HG03469 (cell line): ENCODE results near the gene RBM17.
"Not testable (repeated sequence)": the region's sequence is repeated elsewhere in the genome, so short reads cannot be mapped to it uniquely, and the experiment has no call there.

Experiments
- ATAC-seq: cut with Tn5 transposase; IDR thresholded peaks from one replicate; pipeline ENCODE4 v1.9.1; 2021; ENCODE audit warnings: mild to moderate bottlenecking, moderate library complexity, moderate number of reproducible peaks; ENCODE audit not compliant: unreplicated experiment

RBM17 gene

GRCh38 chr10:6055929-6056328, 32.9 kb upstream of the RBM17 start:
- ATAC-seq = no peak

DNA sequence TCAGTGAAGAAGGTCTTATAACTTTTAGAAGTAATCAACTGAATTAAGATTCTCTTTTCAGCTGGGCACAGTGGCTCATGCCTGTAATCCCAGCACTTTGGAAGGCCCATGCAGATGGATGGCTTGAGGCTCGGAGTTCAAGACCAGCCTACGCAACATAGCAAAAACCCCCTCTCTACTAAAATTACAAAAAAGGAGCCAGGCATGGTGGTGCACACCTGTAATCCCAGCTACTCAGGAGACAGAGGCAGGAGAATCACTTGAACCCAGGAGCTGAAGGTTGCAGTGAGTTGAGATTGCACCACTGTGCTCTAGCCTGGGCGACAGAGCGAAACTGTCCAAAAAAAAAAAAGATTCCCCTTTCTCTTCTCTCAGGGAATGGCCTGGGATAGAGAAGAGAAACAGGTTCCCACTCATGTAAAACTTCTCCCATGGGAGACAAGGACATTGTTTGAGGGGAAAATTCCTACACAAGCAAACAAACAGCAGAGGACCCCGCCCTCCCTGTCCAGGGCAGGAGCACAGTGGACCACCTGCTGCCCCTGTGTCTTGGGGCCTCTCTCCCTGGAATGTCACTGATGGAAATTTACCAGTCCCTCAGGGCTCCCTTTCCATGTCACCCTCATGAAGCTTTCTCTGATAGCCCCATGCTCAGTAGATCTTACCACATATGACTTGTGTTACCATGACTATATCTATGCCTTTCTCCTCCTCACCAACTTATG, 32.3 kb upstream of the RBM17 start:
- ATAC-seq = no peak

DNA sequence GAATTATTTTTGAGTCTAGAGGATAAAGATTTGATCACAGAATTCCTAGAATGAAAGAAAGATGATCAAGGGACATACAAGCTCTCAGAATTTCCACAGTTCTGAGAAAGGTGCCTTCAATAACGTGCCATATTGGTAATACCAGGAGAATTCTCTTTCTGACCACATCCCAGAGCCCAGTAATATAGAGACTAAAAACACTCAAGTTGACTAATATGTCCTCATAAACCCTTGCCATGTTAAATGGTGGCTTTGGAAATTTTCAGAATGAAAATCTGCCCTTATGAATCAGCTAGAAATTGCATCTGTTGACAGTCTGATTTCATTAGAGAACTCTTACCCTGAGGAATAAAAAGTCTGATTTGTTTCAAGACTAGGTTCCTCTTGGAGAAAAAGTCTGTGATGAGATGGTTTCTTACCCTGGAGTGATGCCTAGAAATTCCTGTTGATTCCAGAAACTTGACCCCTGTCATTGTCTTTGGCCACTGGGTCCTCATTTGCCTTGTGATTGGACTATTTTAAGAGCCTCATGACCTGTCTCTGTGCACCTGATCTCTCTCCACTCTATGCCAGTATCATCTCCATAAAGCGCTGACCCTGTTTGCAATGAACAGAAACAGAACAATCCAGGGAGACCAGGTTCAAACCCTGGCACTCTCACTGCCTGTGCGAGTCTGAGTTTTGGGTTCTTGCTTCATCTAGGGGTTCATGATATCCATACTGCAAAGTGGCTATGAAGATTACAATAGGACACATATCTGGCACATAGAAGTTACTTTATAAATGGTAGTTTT, 30.0 kb upstream of the RBM17 start:
- no peak for ATAC-seq

- ATAC-seq = no peak
Measured at GRCh38 chr10:6059506-6059905, 29.3 kb upstream of the RBM17 start.

DNA sequence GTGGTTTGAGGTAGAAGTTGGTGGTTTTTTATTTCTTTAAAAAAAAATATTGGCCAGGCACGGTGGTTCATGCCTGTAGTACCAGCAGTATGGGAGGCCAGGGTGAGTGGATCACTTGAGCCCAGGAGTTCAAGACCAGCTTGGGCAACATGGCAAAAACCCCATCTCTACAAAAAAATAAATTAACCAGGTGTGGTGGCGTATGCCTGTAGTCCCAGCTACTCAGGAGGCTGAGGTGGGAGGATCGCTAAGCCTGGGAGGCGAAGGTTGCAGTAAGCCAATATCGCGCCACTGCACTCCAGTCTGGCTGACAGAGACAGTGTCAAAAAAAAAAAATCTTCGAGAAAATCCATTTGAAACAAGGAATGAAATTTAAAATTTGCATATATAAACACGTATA, 27.8 kb upstream of the RBM17 start:
- no peak for ATAC-seq

- ATAC-seq = no peak
Measured at GRCh38 chr10:6062101-6062771, 26.6 kb upstream of the RBM17 start, which contains the start of gene IL2RA. TSS of gene IL2RA (minus strand) at chr10:6062367. CDS start at chr10:6062151, 216 bp downstream.

DNA sequence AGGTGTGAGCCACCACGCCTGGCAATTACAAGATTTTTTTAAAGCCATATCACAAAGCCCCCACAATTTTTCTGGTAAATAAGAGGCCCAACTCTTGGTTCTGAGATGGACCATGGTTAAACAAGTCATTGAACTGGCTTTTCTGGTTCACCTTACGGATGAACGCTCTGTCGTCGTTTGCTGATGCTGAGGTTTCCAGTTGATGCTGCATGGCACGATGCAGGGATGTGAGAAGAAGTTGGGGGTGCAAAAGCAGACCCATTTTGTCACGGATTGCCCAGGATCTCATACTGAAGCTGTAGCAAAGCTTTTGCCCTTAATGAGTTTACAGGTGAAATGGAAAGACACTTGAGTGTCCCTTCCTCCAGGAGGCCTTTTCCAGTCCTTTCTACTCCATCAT, 24.7 kb upstream of the RBM17 start:
- ATAC-seq = no peak

DNA sequence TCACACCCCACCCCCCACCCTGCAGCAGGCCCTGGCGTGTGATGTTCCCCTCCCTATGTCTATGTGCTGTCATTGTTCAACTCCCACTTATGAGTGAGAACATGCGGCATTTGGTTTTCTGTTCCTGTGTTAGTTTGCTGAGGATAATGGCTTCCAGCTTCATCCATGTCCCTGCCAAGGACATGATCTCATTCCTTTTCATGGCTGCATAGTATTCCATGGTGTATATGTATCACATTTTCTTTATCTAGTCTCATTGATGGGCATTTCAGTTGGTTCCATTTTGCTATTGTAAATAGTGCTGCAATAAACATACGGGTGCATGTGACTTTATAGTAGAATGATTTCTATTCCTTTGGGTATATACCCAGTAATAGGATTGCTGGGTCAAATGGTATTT, 24.1 kb upstream of the RBM17 start:
- not testable (repeated sequence) for ATAC-seq

- no peak for ATAC-seq
Measured at GRCh38 chr10:6065406-6065805, 23.4 kb upstream of the RBM17 start.

GRCh38 chr10:6065835-6066234, 23.0 kb upstream of the RBM17 start:
- no peak for ATAC-seq

DNA sequence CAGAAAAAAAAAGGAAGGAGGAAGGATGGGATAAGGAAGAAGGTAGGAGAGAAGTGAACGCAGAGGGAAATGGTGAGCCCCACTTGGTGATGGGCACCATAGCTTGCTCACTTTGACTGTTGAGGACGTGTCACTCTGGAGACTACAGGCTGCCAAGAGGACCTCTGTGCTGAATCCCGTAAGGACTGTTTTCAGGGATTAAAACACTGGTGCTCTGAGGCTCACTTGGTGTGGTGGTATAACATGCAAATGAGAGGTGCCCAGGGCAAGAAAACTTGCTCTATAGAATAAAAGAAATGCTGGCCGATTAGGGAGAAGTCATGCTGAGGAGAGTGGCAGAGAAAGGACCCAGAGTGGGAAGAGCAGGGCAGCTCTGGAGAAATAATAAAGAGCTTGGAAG, 21.4 kb upstream of the RBM17 start:
- no peak for ATAC-seq

- no peak for ATAC-seq
Measured at GRCh38 chr10:6068006-6068405, 20.8 kb upstream of the RBM17 start.

DNA sequence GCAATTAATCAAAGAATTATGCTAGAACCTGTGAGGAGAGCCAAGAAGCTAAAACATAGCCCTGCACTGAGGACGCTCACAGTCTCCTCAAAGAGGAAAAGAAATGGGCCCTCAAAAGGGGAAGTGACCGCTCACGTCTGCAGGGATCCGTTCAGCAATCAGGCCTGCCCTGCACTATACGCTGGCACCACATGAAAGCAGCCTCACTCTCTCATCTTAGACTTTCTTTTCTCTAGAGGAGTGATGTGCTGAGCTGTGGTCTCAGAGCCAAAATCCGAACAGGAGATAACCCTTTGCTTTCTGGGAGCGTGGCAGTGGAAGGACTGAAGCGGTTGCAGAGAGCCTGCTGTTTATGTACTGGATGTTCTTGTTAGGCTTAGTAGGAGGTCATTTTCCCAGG, 20.4 kb upstream of the RBM17 start:
- peak; percentile 55 for ATAC-seq

DNA sequence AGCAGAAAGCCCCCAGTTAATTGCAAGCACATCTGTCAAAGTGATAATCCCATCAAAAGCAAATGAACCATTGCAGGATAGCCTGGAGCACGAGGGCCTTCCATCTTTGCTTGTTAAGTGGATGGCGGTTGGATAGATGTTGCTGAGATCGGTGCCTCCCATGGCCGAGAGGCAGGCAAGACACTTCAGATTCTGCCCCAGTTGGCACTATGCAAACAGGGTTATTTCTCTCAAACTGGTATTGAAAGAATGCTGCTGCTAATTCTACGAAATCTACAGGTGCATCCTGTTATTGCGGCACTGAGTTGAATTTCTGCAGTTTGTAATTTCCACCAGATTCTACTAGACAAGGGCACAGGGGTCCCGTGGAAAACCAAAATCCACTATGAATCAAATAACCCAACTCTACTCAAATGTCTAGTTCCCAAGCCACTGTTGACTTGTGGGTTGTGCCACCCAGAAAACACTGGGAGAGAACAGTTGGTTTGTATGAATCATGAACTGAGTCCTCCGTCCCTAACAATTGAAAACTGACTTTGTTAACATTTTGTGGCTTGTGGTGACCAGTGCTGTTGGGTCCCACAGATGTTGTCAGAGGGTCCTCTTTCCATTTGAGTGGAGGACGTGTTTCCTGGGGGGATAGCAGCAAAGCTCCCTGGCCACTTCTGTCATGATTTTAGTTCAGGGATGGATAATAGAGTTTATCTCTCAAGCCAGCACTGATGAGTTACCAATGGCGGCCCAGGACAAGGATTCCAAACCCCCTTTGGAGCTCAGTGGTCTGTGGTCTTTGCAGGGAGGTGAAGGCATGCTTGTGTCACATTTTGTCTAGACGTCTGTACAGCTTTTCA, 19.5 kb upstream of the RBM17 start:
- no peak for ATAC-seq

DNA sequence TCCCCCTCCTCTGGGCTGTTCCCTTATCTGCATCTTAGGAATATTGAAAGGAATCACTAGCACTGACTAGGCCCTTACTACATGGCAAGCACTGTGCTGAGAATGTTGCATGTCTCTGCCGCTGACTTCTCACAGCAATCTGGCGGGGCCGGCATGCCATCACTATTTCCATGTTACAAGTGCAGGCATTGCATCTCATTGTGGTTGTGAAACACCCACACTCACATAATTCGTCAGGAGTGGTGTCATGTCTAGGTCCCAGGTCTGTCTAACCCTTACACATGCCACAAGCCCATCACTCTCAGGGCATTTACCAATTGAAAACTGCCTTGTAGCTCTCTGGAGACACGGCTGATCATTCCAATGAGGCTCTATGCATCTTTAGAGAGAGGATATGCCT, 18.2 kb upstream of the RBM17 start:
- no peak for ATAC-seq

GRCh38 chr10:6071181-6072175, 17.4 kb upstream of the RBM17 start:
- ATAC-seq = no peak

- ATAC-seq = no peak
Measured at GRCh38 chr10:6072215-6072934, 16.5 kb upstream of the RBM17 start.

DNA sequence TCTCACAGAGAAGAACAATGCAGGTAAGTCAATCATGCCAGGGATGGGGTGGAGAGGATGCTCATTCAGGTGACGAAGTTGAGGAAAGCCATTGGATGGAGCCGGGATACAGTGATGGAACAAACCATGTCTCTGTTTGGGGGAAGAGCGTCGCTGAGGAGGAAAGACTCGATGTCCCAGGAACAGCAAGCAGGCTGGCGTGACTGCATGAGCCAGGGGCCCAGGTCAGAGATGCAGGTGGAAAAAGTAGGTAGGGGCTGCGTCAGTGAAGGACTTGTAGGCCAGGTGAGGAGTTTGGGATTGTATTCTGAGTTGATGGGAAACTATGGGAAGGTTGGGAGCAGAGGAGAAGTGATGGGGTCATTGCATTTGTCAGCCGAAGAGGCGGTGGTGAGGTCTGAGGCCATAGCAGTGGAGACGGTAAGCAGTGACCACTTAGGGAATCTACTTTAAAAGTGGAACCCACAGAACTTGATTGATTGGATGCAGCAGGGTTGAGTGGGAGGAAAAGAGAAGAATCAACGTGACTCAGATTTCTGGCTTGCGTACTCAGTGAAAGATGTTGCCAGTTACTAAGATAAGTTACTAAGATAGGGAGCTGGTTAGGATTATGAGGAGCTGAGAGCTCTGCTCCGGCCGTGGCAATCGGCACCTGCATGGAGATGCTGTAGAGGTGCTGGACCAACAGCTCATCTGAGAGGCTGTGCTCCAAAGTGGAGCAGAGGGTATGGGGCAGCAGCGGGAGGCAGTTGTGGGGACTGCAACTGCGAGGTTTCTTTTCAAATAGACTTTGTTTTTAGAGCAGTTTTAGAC, 14.1 kb upstream of the RBM17 start:
- ATAC-seq = no peak
